Activated naive CD4-positive, alpha-beta T cell treated with anti-CD3 and anti-CD28 coated beads, Interleukin-2, amount 50 U/mL, for 24 hours (primary cell): ENCODE measurements around the gene TRIM3.
"Not testable (repeated sequence)": the region's sequence is repeated elsewhere in the genome, so short reads cannot be mapped to it uniquely, and the experiment has no call there.

ENCODE experiments used
- H3K27ac Mint-ChIP-seq: one replicate; pipeline ENCODE4 v1.8.0; 2021; ENCODE audit warnings: mild to moderate bottlenecking, mixed read lengths
- H3K27me3 Mint-ChIP-seq: one replicate; pipeline ENCODE4 v1.8.0; 2021; ENCODE audit warnings: mixed read lengths
- H3K36me3 Mint-ChIP-seq: one replicate; pipeline ENCODE4 v1.8.0; 2021; ENCODE audit warnings: mixed read lengths
- H3K4me1 Mint-ChIP-seq: one replicate; pipeline ENCODE4 v1.8.0; 2021; ENCODE audit warnings: mixed read lengths
- H3K4me3 Mint-ChIP-seq: one replicate; pipeline ENCODE4 v1.8.0; 2021; ENCODE audit warnings: mild to moderate bottlenecking, mixed read lengths
- H3K9me3 Mint-ChIP-seq: one replicate; pipeline ENCODE4 v1.8.0; 2021; ENCODE audit warnings: mixed read lengths

Gene TRIM3

DNA sequence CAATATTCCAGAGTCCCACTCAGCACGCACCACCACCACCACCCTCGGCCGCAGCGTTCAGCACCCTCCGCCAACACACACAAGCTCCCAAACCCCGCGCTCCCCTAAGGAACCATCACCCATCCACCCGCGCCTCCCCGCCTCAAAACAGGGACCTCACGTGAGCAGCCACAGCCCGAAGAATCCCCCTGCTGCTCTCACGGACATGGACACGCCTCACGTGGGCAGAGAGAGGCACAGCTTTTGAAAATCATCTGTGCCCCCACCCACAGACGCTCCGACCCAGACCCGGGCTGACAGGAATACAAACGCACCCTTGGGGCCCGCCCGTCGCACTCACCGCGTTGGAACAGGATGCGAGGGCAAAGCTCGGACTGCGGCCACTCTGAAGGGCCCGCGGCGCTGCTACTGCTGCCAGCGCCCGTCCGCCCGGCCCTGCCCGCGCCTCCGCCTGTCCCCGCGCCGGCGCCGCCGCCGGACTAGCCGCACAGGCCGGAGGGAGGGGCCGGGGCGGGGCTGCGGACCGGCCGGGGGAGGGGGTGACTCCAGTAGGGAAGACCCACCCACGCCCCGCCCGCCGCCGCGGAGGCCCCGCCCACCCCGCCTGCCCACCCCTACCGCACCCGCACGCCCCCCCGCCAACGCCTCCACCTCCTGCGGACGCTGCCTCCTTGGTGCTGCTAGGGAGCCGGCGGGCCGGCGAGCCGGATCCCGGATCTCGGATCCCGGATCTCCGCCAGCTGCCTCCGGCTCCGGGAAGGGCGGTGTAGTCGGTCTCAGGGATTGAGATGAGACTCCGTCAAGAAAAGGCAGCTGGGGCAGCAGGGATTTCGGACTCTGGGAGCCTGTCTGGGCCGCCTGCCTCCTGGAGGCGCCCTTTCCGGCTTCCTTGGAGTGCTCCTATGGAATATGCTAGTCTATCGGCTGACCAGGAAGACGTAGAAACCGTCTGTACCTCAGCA is at the start of gene TRIM3:
Gene TRIM3 (minus strand): TSS at position 491 of the 962 bp plus-strand sequence. CDS start 8,246 bp downstream, outside the sequence.
- Mint-ChIP-seq H3K4me1 (peaks cover 30% of the 10 kb centered on the region), H3K36me3 (peaks cover 1% of the 10 kb centered on the region), H3K4me3 (peak within 1 kb of the TSS; percentile 86), H3K9me3 (no peaks in the 10 kb centered on the region), H3K27ac (peak within 1 kb of the TSS; percentile 53), H3K27me3 (no peaks in the 10 kb centered on the region)

DNA sequence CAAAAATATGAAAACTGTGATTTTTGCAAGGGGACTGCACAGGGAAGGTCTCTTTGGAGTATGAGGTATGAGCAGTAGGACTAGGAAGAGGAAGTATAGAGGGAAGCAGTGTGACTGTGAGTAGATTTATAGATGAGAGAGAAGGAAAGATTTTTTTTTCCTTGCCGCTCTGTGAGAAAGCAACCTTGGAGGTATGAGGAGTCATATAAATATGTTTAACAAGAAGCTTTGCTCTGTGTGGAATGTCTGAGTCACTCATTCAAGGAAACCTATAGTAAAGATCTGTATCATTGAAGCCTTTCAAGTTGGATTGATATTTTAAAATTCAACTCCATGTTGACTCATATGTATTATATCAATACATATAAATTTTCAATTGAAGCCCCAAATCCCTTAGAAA is 49.5 kb upstream of the TRIM3 start:
- Mint-ChIP-seq H3K4me3 (no peak overlapping the region), H3K9me3 (no peaks in the 10 kb centered on the region), H3K27ac (peak overlapping the region; percentile 68), H3K27me3 (no peaks in the 10 kb centered on the region), H3K4me1 (peaks cover 49% of the 10 kb centered on the region), H3K36me3 (peaks cover 29% of the 10 kb centered on the region)

DNA sequence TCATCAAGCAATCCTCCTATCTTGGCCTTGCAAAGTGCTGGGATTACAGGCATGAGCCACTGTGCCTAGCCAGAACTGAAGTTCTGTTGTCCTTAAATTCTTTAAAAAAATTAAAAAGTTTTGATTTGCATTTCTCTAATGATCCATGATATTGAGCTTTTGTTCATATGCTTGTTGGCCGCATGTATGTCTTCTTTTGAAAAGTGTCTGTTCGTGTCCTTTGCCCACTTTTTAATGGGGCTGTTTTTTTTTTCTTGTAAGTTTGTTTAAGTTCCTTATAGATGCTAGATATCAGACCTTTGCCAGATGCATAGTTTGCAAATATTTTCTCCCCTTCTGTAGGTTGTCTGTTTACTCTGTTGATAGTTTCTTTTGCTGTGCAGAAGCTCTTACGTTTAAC is 48.2 kb upstream of the TRIM3 start:
- not testable (repeated sequence) for H3K27me3 Mint-ChIP-seq, H3K27ac Mint-ChIP-seq, H3K4me3 Mint-ChIP-seq, H3K9me3 Mint-ChIP-seq
- Mint-ChIP-seq H3K4me1 (peaks cover 41% of the 10 kb centered on the region), H3K36me3 (peaks cover 27% of the 10 kb centered on the region)

DNA sequence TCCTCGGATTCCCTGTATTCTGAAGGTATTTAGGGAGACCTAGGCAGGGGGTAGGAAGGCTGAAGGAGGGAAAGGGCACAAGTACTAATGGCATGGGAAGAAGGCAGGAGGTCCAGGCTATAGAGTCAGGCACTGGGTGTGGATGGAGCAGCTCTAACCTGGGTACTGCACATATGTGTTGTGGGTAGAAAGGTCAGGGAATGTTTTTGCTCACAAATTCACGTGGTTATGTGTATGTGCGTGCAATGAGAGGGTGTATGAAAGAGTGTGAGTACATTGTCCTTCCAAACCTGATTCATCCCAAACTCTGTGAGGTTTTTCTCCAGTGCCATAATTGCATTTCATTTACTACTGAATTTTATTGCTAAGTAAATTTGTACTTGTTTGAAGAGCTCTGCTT is 46.5 kb upstream of the TRIM3 start:
- no peak overlapping the region for H3K27ac Mint-ChIP-seq
- no peaks in the 10 kb centered on the region for H3K9me3 Mint-ChIP-seq
- H3K4me3 Mint-ChIP-seq, result no peak overlapping the region
- H3K36me3 Mint-ChIP-seq, result peaks cover 29% of the 10 kb centered on the region
- H3K4me1 Mint-ChIP-seq, result peaks cover 24% of the 10 kb centered on the region
- no peaks in the 10 kb centered on the region for H3K27me3 Mint-ChIP-seq

DNA sequence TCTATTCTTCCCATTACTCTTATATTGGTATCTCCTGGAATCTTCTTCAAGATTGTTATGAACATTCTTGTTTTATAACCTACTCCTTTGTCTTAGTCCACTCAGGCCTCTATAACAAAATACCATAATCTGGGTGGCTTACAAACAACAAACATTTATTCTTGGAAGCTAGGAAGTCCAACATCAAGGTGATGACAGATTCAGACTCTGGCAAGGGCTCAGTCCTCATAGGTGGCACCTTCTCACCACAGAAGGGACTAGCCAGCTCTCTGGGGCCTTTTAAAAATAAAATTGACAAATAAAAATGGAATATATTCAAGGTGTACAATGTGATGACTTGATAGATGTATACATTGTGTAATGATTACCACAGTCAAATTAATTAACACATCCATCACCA is 43.1 kb upstream of the TRIM3 start:
- peaks cover 28% of the 10 kb centered on the region for H3K36me3 Mint-ChIP-seq
- H3K9me3 Mint-ChIP-seq, result no peaks in the 10 kb centered on the region
- no peaks in the 10 kb centered on the region for H3K4me1 Mint-ChIP-seq
- no peak overlapping the region for H3K27ac Mint-ChIP-seq
- no peaks in the 10 kb centered on the region for H3K27me3 Mint-ChIP-seq
- H3K4me3 Mint-ChIP-seq, result no peak overlapping the region

DNA sequence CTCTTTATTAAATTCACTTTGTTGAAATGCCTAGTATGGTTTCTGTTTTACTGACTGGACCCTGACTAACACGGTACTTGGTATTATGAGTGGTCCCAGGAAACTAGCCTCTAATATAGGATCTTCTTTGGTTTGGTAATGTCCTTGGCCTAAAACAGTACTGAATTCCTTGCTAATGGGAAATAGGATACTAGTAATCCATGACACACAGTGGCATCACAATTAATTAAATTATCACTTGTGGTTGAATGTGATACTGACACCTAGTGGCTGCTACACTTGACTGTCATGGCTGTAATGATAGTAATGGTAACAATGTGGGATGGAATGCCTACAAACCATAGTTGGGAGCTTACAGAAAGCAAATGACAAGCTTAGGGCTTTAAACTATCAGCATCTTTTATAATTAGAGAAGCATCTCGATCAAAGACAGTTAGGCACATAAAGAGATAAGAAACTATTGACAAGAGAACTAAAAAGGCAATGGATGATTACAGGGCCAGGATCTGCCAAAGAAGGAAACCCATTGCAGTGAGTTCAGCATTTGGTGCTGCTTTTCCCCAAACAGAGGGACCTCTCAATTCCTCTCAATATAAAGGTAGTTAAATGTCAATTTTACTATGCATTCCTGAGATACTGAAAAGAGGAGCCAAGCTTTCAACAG is 32.0 kb upstream of the TRIM3 start:
- Mint-ChIP-seq H3K9me3 (no peaks in the 10 kb centered on the region), H3K27me3 (no peaks in the 10 kb centered on the region), H3K4me3 (no peak overlapping the region), H3K4me1 (peaks cover 9% of the 10 kb centered on the region), H3K27ac (no peak overlapping the region), H3K36me3 (peaks cover 7% of the 10 kb centered on the region)

DNA sequence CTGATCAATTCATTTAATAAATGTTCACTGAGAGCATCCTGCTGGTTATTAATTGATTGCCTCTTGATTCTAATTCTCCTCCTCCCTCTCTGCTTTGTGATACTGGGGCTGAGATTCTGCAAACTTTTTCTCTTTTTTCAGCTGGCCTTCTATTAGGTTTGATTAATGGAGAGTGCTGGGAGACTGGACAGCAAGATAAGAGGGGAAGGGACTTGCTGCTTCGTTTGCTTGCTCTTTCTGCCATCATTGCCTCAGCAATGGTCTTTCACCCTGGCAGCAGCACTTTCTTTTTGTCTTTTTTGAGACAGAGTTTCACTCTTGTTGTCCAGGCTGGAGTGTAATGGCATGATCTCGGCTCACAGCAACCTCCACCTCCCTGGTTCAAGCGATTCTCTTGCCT is 30.4 kb upstream of the TRIM3 start:
- Mint-ChIP-seq H3K27me3 (no peaks in the 10 kb centered on the region), H3K9me3 (no peaks in the 10 kb centered on the region), H3K4me3 (no peak overlapping the region), H3K36me3 (peaks cover 7% of the 10 kb centered on the region), H3K4me1 (peaks cover 9% of the 10 kb centered on the region), H3K27ac (no peak overlapping the region)

DNA sequence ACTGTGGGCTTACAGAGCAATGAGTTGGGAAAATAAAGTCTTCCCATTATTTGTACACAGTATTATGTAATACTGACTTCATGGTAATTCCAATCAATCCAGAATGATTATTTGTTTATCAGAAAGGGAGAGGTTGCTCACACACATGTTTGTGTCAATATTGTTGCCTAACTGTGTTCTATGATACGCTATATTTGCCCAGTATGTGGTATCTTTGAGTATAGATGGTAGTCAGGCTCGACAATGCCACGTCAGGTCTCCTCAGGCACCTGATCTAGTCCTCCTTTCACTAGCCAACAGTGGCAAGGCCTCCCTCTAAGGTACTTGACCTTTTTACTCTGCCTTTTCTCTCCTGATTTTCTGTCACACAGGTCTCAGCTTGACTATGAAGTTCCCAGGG is 28.6 kb upstream of the TRIM3 start:
- no peaks in the 10 kb centered on the region for H3K9me3 Mint-ChIP-seq
- no peak overlapping the region for H3K4me3 Mint-ChIP-seq
- peaks cover 12% of the 10 kb centered on the region for H3K4me1 Mint-ChIP-seq
- H3K27ac Mint-ChIP-seq, result no peak overlapping the region
- no peaks in the 10 kb centered on the region for H3K27me3 Mint-ChIP-seq
- peaks cover 7% of the 10 kb centered on the region for H3K36me3 Mint-ChIP-seq

DNA sequence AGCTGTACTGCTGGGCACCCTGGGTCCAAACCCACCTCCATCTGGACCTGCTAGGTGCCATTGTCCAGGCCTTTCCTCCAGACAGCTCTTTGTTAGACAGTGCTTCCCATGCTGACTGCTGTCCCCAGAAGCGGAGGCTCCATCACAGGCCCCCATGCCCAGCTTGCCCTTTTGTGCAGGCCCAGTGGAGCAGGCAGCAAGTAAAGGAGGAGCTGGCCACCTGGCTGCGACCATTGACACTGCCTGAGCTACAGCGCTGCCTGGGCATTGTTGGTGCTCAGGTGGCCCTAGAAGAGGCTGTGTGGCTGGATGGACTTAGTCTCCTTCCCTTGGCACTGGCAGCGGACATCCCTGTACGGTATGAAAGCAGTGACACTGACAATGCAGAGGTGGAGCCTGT is 24.8 kb upstream of the TRIM3 start:
- Mint-ChIP-seq H3K36me3 (peaks cover 8% of the 10 kb centered on the region), H3K27me3 (no peaks in the 10 kb centered on the region), H3K9me3 (no peaks in the 10 kb centered on the region), H3K4me3 (no peak overlapping the region), H3K27ac (no peak overlapping the region), H3K4me1 (peaks cover 26% of the 10 kb centered on the region)

DNA sequence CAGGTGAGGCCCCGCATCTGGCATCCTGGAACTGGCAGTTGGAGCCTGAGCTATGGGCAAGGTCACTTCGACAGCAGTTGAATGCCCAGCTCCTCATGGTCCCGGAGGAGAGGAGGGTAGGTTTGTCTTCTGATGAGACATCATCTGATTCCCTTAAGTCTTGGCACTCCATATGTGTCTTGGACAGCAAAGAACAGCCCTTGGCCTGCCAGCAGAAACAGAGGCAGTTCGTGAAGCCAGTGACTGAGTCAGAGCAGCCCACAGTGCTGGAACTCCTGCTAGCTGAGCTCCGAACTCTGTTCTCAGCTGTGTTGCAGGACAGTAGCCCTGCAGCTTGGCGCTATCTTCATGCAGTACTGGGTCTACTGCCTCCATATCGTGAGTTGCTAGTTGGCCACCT is 24.4 kb upstream of the TRIM3 start:
- Mint-ChIP-seq H3K27me3 (no peaks in the 10 kb centered on the region), H3K4me1 (peaks cover 31% of the 10 kb centered on the region), H3K27ac (no peak overlapping the region), H3K4me3 (no peak overlapping the region), H3K9me3 (no peaks in the 10 kb centered on the region), H3K36me3 (peaks cover 8% of the 10 kb centered on the region)

DNA sequence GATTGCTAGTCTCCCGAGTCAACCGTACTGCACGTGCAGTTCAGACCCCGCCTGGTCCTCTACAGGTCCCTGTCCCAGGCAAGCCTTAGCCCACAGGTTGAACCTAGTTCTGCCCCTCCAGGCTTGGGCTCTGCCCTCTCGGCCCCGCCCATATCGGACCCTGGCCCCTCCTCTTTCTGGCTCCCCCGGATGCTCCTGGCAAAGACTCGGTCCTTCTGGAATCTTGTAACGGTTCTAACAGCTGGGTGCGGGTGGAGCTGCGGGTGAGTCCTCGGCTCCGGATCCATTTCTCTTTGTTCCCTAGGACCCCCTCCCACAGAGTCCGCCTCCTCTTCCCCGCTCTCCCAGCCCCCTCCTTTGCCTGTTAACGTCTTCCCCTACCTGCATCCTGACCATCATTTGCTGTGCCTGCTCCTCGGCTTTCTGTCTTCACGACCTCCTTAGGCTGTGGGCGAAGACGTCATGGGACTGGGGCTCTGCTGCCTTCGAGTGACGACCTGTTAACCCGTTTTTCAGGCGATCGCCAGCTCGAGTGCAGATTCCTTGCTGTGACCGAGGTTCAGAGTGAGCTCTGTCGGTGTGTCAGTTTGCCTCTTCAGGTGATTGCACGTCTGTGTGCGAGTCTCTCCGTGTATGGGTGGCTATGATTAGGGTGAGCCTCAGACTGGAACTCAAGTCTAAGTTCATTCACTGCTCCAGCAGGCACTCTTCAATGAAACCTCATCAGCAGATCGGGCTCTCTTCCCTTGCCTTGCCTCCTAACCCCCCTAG is 23.5 kb upstream of the TRIM3 start, which contains the start of gene DNHD1:
Gene DNHD1 (plus strand): TSS at position 212 of the 771 bp plus-strand sequence. CDS start 936 bp downstream, outside the sequence.
- no peaks in the 10 kb centered on the region for H3K27me3 Mint-ChIP-seq
- peaks cover 37% of the 10 kb centered on the region for H3K4me1 Mint-ChIP-seq
- H3K9me3 Mint-ChIP-seq, result no peaks in the 10 kb centered on the region
- H3K36me3 Mint-ChIP-seq, result peaks cover 6% of the 10 kb centered on the region
- H3K27ac Mint-ChIP-seq, result peak within 1 kb of the TSS; percentile 69
- no peak within 1 kb of the TSS for H3K4me3 Mint-ChIP-seq

DNA sequence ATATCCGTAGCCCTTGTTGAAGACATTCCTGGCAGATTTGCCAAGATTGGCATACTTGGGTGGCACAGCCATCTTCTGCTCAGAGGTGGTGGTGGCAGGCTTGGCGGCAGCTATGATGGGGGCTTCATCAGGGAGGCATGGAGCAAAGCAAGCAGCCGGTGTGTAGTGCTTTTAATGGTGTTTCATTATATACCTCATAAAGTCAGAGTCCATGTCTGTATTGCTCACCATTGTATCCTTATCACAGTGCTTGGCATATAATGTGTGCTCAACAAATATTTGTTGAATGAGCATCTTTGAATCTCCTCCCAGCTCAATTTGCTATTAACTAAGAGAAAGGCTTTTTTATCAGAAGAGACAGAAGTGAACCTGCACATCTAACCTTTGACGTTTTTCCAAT is 15.6 kb upstream of the TRIM3 start:
- Mint-ChIP-seq H3K27ac (peak overlapping the region; percentile 8), H3K4me1 (peaks cover 34% of the 10 kb centered on the region), H3K36me3 (peaks cover 5% of the 10 kb centered on the region), H3K4me3 (no peak overlapping the region), H3K9me3 (no peaks in the 10 kb centered on the region), H3K27me3 (no peaks in the 10 kb centered on the region)

DNA sequence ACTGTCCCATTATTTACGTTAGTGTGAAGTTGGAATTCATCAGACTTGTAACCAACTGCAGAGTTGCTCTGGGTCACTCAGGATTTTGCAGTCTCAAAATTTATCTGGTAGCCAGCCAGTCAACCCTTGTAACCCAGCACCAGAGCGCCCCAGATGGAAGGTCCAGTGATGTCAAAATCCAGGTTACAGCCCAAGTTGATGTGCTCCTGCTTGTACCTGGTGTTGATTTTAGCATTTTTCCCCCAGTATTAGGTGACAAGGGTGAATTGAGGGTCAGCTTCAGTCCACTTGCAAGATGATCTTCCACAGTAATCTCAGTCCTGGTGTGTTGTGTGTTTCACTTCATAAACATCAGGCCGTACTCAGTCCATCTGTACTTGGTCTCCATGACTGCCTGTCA is 15.1 kb upstream of the TRIM3 start:
- peak overlapping the region; percentile 24 for H3K27ac Mint-ChIP-seq
- no peaks in the 10 kb centered on the region for H3K27me3 Mint-ChIP-seq
- no peak overlapping the region for H3K4me3 Mint-ChIP-seq
- H3K9me3 Mint-ChIP-seq, result no peaks in the 10 kb centered on the region
- H3K4me1 Mint-ChIP-seq, result peaks cover 30% of the 10 kb centered on the region
- H3K36me3 Mint-ChIP-seq, result peaks cover 5% of the 10 kb centered on the region

DNA sequence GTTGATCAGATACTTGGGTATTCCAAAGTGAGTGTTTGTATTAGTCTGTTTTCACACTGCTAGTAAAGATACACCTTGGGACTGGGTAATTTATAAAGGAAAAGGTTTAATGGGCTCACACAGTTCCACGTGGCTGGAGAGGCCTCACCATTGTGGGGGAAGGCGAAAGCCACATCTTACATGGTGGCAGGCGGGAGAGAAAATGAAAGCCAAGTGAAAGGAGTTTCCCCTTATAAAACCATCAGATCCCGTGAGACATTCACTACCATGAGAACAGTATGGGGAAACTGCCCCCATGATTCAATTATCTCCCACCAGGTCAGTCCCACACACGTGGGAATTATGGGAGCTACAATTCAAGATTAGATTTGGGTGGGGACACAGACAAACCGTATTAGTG is 14.6 kb upstream of the TRIM3 start:
- no peak overlapping the region for H3K27ac Mint-ChIP-seq
- H3K4me3 Mint-ChIP-seq, result no peak overlapping the region
- H3K9me3 Mint-ChIP-seq, result no peaks in the 10 kb centered on the region
- no peaks in the 10 kb centered on the region for H3K27me3 Mint-ChIP-seq
- peaks cover 29% of the 10 kb centered on the region for H3K4me1 Mint-ChIP-seq
- H3K36me3 Mint-ChIP-seq, result peaks cover 8% of the 10 kb centered on the region

DNA sequence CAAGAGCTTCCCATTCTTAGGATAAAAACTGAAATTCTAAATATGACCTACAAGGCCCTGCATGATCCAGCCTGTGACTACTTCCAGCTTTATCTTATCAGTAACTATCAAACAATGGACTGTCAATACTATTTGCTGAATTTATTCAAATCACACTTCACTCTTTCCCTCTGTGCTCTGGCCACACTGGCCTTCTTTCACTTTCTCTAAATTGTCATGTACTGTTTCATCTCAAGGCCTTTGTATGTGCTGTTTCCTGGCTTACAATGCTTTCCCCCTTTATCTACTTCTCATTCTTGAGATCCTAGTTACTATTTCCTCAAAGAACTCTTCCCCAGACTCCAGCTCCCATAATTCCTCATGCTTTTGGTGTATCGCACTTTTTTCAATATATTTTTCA is 13.2 kb upstream of the TRIM3 start:
- Mint-ChIP-seq H3K36me3 (peaks cover 15% of the 10 kb centered on the region), H3K4me1 (peaks cover 30% of the 10 kb centered on the region), H3K4me3 (no peak overlapping the region), H3K9me3 (no peaks in the 10 kb centered on the region), H3K27ac (no peak overlapping the region), H3K27me3 (no peaks in the 10 kb centered on the region)
